ENCODE measurements around the gene NME1. TPM values are rescaled to one million over a fixed set of nuclear protein-coding genes. Genes with fewer than 3 reads are reported as not detected.

Gene NME1
- polyA plus RNA-seq, 1 donor (not counting 4 experiments of a cell fraction or from before 2014, with no cell fraction given), result 381 TPM

GRCh38 chr17:51119415-51120356 lies 33.7 kb upstream of the NME1 start:
- no peak for DNase-seq (ENCODE audit: low read depth, low spot score)
- Histone ChIP-seq H3K4me3 (ENCODE audit: control insufficient read depth in 2 of 3, extremely low read depth in 1 of 3, insufficient read depth in 2 of 3, low read depth in 1 of 3, low read length in 3 of 3) (peak overlapping the region; percentile 67 to 75 (median 75)), H3K9me3 (ENCODE audit: control insufficient read depth, low read depth, low read length) (no peaks in the 10 kb centered on the region), H3K27me3 (ENCODE audit: control insufficient read depth, extremely low read depth, insufficient read depth, low read length) (no peaks in the 10 kb centered on the region), H3K4me1 (ENCODE audit: control insufficient read depth, extremely low read depth, insufficient read depth, low read length) (peaks cover 34% of the 10 kb centered on the region), H4K20me1 (ENCODE audit: control insufficient read depth, extremely low read depth, insufficient read depth, low read length) (peaks cover 19% of the 10 kb centered on the region), H3K9ac (ENCODE audit: control insufficient read depth, extremely low read depth, insufficient read depth, low read length) (peak overlapping the region; percentile 96), H3K9me1 (ENCODE audit: control insufficient read depth, extremely low read depth, insufficient read depth, low read length) (peaks cover 4% of the 10 kb centered on the region), H3K27ac (ENCODE audit: control insufficient read depth, insufficient read depth, low read length) (peak overlapping the region; percentile 93), H3K79me2 (ENCODE audit: control insufficient read depth, insufficient read depth, low read length) (peaks cover 58% of the 10 kb centered on the region), H2AFZ (ENCODE audit: control insufficient read depth, low read length) (peak overlapping the region; percentile 81), H3K4me2 (ENCODE audit: control insufficient read depth, extremely low read depth, insufficient read depth, low read depth, low read length) (peak overlapping the region; percentile 93), H3K36me3 (ENCODE audit: control insufficient read depth in 2 of 2, extremely low read depth in 1 of 2, insufficient read depth in 2 of 2, low read length in 2 of 2) (peaks cover 2 to 3% of the 10 kb centered on the region in 2 experiments)
- no peak for FAIRE-seq
- dilution Hi-C loops (cut with MboI; ENCODE audit: extremely low pct_ligation_motif_present, low sequenced_read_pairs), result no loop called here
- TF ChIP-seq CTCF (optimal IDR thresholded peaks at IDR 0.05 in 1 of 3, IDR thresholded peaks at IDR 0.05 in 1 of 3, conservative IDR thresholded peaks at IDR 0.05 in 1 of 3; ENCODE audit: extremely low read depth in 1 of 3, insufficient read depth in 2 of 3, low read length in 3 of 3), result no peak
- TF ChIP-seq EZH2 (IDR thresholded peaks at IDR 0.05; ENCODE audit: low read length), result no peak

GRCh38 chr17:51120357-51120738 lies 33.0 kb upstream of the NME1 start:
- Histone ChIP-seq H3K27ac (ENCODE audit: control insufficient read depth, insufficient read depth, low read length) (peak overlapping the region; percentile 93), H3K4me2 (ENCODE audit: control insufficient read depth, extremely low read depth, insufficient read depth, low read depth, low read length) (peak overlapping the region; percentile 22), H3K9ac (ENCODE audit: control insufficient read depth, extremely low read depth, insufficient read depth, low read length) (peak overlapping the region; percentile 96), H3K4me3 (ENCODE audit: control insufficient read depth in 2 of 3, extremely low read depth in 1 of 3, insufficient read depth in 2 of 3, low read depth in 1 of 3, low read length in 3 of 3) (peak overlapping the region; percentile 67 to 75 (median 75)), H3K4me1 (ENCODE audit: control insufficient read depth, extremely low read depth, insufficient read depth, low read length) (peaks cover 34% of the 10 kb centered on the region), H3K36me3 (ENCODE audit: control insufficient read depth in 2 of 2, extremely low read depth in 1 of 2, insufficient read depth in 2 of 2, low read length in 2 of 2) (peaks cover 2 to 3% of the 10 kb centered on the region in 2 experiments), H3K79me2 (ENCODE audit: control insufficient read depth, insufficient read depth, low read length) (peaks cover 51% of the 10 kb centered on the region), H4K20me1 (ENCODE audit: control insufficient read depth, extremely low read depth, insufficient read depth, low read length) (peaks cover 19% of the 10 kb centered on the region), H3K9me1 (ENCODE audit: control insufficient read depth, extremely low read depth, insufficient read depth, low read length) (peaks cover 4% of the 10 kb centered on the region), H2AFZ (ENCODE audit: control insufficient read depth, low read length) (peak overlapping the region; percentile 81), H3K27me3 (ENCODE audit: control insufficient read depth, extremely low read depth, insufficient read depth, low read length) (no peaks in the 10 kb centered on the region), H3K9me3 (ENCODE audit: control insufficient read depth, low read depth, low read length) (no peaks in the 10 kb centered on the region)
- dilution Hi-C loops (cut with MboI; ENCODE audit: extremely low pct_ligation_motif_present, low sequenced_read_pairs), result no loop called here
- FAIRE-seq, result no peak
- no peak for DNase-seq (ENCODE audit: low read depth, low spot score)
- peak in 1 of 3 experiments; percentile 29 for TF ChIP-seq CTCF (optimal IDR thresholded peaks at IDR 0.05 in 1 of 3, IDR thresholded peaks at IDR 0.05 in 1 of 3, conservative IDR thresholded peaks at IDR 0.05 in 1 of 3; ENCODE audit: extremely low read depth in 1 of 3, insufficient read depth in 2 of 3, low read length in 3 of 3)
- TF ChIP-seq EZH2 (IDR thresholded peaks at IDR 0.05; ENCODE audit: low read length), result no peak

Data from keratinocyte (primary cell).